Stimulated activated CD8-positive, alpha-beta memory T cell treated with anti-CD3 and anti-CD28 coated beads, Interleukin-15, amount 100 ng/mL, for 1 hour (primary cell): ENCODE results near the gene NPAS1.

Experiments used
- DNase-seq: peaks from one replicate; pipeline ENCODE4 v3.0.0-alpha.2; 2020; ENCODE audit warnings: low read depth

The NPAS1 gene

DNA sequence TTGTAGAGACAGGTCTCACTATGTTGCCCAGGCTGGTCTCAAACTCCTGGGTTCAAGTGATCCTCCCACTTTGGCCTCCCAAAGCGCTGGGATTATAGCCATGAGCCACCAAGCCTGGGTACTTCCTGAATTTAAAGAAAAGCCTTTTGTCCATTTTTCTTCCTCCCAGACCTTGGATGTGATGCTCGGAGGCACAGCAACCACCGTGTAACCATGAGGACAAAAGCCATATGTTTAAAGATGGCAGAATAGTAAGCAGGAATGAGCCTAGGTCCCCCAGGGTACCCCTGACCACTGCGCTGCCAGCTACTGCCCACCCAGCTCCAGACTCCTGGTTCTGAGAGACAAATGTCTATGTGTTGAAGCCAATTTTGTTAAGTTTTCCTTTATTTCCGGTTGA, 62.9 kb downstream of the NPAS1 start:
- DNase-seq: no peak

DNA sequence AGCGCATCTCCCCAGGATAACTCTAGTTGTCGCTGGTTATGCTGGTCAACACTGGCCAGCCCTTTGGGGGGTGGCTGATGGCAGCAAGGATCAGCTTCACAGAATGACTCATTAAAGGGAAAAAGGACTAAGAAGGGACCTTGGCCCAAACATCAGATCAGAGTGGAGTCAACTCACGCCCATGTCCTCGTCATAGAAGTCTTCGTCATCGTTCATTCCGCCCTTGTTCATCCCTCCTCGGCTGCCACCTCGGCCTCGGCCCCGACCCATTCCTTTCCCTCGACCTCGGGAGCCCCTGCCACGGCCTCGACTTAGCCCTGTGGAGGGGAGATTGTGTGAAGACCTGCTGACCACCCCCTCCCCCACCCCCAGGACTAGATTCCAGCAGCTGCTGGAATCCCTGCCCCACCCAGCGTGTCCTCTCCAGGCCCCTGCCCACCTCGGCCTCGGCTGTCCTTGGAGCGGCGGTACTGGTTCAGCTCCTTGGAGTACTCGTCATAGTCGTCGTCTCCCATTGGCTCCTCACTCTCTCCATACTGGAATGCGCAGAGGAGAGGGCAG, 65.3 kb downstream of the NPAS1 start:
- DNase-seq: no peak

DNA sequence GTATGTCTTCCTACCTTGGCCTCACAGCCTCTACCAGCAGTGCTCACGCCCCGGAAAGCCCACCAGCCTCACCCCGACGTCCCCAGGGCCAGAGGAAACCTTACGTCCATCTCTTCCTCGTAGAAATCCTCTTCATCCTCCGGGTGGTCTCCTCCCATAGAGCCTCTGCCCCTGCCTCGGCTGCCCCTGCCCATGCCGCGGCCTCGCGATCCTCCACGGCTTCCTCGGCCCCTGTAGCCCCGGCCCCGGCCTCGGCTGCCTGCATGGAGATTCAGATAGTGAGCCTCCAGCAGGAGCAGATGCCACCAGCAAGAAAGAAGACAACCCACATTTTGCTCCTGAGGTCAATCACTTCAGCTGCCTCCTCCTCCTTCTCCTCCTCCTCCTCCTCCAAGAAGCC, 66.6 kb downstream of the NPAS1 start:
- no peak for DNase-seq

DNA sequence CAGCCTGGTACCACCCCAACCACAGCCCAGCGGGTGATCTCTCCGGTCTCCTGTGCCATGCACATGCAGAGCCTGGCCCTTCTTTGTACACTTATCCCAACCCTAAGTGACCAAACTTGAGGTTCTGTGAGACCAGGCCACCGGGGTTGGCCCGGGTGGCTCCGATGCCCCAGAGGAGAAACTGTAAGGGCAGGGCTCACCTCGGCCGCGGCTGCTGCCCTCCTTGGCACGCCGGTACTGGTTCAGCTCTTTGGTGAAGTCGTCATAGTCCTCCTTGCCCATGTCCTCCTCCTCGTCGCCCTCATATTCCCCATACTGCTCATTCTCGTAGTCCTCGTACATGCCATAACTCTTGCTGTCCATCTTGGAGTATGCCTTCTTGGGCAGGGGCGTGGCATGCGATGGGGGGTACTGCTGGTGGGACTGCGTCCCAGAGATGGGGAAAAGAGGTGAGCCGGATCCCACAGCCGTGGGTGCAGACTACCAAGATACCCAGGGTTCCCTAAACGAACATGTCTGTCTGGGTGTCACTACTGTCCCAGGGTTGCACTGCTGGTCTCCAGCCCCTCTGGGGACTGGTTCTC, 70.2 kb downstream of the NPAS1 start:
- no peak for DNase-seq

DNA sequence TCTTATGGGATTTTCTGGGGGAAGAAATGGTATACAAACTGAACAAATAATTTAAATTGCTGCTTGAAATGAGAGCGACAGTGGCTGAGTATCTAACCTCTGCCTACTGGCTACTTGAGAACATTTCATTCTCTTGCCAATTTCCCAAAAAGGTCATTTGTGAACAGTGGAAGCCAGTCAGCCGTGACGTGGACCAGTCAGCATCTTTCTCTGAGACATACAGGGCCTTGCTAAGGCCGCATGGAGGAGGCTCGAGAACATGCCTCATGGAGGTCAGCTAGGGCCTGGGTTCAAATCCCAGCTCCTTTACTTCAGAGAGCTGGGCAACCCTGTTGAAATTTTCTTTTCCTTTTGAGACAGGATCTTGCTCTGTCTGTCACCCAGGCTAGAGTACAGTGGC, 73.6 kb downstream of the NPAS1 start:
- no peak for DNase-seq

DNA sequence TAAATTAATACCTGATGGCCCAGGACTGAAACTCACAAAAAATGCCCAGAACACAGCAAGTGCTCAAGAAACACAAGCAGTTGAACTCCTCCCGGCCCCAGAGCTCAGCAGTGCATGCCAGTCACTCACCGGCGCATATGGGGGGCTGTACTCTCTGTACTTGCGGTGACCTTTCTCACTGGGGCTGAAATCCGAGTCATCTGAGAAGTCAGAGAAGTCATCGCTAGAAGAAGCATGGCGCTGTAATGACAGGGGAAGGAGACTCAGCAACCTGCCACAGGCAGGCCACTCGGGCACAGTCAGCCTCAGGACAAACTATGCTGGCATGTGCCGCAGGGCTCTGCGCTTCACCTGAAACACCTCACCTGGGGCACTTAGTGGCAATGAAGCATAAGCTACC, 74.2 kb downstream of the NPAS1 start:
- DNase-seq: no peak

DNA sequence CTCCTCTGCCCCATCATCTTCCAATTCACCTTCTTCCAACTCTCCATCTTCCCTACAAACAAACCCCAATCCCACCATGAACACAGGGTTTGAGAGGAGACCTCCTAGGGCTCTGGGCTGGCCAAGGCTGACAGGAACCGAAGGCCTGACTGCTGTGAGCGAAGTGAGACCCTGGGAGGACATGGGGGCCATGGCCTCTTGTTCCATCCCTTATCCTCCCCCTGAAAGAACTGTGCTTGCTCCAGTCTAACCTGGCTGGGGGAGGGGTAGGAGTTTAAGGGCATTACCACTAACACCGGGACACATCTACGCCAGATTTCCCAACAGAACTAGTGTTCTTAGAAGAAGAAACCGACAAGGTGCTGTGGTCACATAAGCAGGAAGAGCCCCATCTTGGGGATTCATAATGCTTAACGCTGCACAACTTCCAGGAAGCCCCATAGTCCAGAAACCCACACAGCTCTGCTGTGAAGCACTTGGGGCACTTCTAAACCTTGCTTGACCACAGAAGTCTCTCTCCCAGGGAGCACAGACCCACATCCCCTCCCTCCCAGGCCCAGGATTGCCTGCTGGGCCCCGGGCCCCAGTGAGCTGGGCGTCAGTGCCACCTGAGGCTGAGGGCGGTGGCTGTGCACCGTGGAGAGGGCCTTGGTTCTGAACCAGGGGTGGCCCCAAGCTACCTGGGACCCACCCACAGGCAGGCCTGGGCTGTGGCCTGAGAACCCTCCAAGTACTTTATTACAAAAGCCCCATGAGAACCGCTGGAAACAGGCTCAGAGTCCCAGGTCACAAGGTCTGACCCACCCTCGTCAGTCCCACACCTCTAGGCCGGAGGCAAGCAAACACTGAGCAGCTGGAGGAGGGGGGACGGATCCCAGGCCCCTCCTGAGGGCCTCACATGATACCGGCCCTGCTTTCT, 75.2 kb downstream of the NPAS1 start:
- no peak for DNase-seq
